HG02763 (cell line): ENCODE data around the gene APOOL.
"Not testable (repeated sequence)": the region's sequence is repeated elsewhere in the genome, so short reads cannot be mapped to it uniquely, and the experiment has no call there.

ENCODE experiments used
- ATAC-seq: cut with Tn5 transposase; IDR thresholded peaks from one replicate; pipeline ENCODE4 v1.9.1; 2021; ENCODE audit warnings: mild to moderate bottlenecking, moderate library complexity; ENCODE audit not compliant: unreplicated experiment

The APOOL gene

DNA sequence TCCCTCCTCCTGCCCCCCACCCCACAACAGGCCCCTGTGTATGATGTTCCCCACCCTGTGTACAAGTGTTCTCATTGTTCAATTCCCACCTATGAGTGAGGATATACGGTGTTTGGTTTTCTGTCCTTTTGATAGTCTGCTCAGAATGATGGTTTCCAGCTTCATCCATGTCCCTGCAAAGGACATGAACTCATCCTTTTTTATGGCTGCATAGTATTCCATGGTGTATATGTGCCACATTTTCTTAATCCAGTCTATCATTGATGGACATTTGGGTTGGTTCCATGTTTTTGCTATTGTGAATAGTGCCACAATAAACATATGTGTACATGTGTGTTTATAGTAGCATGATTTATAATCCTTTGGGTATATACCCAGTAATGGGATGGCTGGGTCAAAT, 73.6 kb downstream of the APOOL start:
- ATAC-seq = not testable (repeated sequence)

DNA sequence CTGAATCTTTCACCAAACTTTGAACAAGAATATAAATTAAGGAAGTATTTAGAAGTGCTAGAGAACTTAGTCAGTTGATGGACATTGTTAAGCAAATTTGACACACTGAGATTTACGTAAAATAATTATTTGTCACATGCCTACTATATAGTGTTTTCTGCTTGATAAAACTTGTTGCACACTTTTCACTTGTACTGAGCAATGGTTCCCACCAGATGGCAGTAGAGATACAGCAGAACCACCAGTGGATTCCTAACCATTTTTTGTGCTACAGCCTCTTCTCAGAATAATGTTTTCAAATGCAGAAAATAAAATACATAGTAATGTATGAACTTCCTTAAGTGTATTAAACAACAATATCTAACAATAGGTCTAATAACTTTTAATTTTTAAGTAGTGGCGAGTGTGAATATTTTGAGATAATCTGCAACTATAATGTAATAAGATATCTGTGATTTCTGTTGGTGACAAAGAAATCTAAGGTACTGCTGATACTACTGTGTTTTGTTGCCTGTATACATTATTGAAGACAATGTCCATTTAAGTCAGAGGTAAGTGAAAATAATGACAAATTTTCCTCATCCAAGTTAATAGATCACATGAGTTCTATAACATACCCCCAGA, 81.2 kb downstream of the APOOL start:
- ATAC-seq = peak; percentile 84

DNA sequence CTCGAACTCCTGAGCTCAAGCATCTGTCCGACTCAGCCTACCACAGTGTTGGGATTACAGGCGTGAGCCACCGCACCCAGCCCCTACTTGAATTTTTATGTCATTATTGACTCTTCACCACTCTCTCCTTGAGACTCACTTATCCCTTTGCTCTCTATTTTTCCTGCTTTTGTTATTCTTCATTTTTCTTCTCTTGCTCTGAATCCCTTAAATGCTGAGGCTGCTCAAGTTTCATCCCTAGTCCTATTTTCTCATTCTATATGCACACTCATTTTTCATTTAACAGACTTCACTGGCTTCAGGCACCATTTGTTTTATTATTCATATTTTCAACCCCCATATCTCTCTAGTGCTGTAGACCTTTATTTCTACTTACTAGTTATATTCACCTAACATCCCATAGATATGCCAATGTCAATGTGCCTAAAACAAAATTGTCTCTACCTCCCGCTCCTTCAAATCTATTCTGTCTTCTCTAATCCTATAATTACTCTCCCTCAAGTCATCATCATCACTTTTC, 85.7 kb downstream of the APOOL start:
- ATAC-seq = no peak

DNA sequence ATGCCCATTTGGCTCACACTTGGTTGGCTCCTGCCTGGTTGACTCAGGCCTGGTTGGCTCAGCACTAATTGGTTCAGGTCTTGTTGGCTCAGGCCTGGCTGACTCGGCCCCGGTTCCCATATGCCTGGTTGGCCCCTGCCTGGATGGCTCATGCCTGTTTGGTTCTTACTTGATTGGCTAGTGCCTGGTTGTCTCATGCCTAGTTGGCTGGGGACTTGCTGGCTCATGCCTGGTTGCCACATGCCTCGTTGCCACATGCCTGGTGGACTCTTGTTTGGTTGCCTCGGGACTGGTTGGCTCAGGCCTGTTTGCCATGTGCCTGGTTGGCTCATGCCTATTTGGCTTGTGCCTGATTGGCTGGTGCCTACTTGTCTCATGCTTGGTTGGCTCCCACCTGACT, 103.7 kb downstream of the APOOL start:
- ATAC-seq = no peak

DNA sequence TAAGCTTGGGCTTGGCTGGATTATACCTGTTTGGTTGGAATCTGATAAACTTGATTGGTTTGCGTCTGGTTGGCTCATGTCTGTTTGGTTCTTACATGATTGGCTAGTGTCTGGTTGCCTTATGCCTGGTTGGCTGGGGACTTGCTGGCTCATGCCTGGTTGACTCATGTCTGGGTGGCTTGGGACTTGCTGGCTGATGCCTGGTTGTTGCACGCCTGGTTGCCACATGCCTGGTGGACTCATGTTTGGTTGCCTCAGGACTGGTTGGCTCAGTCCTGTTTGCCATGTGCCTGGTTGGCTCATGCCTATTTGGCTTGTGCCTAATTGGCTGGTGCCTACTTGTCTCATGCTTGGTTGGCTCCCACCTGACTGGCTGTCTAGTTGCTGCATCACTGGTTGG, 104.5 kb downstream of the APOOL start:
- no peak for ATAC-seq

DNA sequence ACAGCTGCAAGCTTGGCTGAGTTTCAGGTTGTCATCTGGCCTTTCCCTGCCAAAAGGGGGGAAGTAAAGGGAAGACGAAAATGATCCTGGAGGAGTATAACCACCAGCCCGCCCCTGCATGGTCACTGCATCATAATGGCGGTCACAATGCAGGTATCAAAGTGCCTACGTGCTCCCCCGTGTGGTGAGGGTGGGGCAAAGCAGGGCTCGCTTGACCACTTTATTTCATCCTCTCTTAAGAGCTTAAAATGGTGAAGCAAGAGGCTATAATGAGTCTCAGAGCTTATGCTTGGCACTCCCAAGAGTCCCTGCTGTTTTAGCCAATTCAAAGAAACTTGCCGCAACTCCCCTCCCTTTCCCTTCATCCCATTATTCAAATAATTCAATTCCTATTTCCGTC, 105.6 kb downstream of the APOOL start:
- ATAC-seq = no peak

DNA sequence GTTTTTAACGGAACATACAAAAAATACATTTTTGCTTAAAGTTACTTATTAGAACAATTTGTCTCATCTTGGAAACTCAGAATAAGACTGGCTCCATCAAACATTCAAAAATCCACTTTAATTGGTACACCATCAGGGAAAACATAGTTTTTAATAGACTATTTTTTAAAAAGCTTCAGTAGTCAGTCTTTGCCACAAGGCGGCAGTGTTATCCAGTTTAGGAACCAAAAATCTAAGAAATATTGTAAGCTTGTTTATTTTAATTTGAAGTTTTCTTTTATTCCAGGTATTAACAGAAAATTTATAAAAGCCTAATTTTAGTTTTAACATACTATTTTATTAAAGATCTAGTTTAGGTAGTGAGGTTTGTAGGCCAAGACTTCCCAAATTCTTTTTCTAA, 107.7 kb downstream of the APOOL start:
- no peak for ATAC-seq

DNA sequence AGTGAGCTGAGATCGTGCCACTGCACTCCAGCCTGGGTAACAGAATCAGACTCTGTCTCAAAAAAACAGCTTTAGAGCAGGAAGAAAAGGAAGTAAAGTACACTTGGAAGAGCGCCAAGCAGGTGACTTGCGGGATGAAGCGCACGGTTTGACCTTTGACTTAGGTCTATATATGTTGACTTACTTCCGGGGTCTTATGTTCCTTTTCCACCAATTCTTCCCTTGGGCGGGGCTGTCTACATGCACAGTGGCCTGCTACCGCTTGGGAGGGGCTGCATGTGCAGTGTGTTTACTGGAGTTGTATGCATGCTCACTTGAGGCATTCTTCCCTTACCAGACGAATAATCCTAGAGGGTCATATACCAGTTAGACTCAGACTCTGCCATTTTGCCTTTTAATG, 108.6 kb downstream of the APOOL start:
- ATAC-seq = no peak

DNA sequence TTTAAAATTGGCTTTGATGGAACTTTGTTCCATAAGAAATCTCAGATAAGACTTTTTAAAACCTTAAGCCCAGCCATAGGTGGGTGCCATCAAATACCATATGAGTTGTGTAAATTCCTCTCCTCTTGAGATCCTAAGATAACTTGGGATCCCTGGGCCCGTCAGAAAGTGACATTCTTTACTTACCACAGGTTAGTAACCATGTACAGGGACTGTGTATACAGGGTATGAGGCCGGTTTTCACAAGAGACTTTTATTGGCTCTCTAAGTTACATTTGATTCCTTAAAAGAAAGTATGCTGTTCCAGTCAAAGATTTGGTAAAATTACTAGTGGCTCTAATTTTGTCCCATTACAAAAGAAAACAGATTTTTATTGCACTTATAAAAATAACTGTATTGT, 110.1 kb downstream of the APOOL start:
- no peak for ATAC-seq

DNA sequence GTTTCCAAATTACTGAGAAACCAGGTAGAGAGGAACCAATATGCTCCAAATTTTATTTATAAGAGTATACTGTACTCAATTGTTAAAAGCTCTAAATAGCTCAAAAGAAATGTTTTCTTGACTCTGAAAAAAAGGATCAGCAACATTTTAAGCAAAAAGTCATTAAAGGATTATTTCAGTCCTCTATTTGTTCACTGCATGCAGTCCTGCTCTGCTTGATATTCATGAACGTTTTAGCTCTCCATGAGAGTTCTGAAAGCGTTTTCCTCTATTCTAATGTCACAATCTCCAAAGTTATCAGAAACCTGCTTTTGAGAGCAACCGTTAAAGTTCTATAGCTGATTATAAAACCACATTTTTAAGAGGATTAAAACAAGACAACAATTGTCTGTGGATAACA, 110.5 kb downstream of the APOOL start:
- ATAC-seq = no peak

DNA sequence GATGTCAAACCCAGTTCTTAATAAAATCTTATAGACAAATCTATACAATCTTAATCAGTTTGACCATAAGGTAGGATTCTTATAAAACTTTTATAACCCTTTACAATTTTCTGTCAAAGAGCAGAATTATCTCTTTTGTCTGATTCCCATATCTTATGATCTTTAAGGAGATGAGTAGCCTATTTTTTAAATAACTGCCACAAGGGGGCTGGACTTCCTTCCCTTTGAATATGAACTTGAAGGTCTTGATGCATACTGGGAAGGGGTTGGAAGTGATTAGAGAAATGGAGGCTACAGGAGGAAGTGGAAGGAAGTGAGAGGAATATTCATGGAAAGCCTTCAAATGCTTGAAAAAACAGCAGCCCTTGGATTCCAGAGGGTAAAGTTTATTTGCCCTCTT, 111.1 kb downstream of the APOOL start:
- ATAC-seq = no peak

DNA sequence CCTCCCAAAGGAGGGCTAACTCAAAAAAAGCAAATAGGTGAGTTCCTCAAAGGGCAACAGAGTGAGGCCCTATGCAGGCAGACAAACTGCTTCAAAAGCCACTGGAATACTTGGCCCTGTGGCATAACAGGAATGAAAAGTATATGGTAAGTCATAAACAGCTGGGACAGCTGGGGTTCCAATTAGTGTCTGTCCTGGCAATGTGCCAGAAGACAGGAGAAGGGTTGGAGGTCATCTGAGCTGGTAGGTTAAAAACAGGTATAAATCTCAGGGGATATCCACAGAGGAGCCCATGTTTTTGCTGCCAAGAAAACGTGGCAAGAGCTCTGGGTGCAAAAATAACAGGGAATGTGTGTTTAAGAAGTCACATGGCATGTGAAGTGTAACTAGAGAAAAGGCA, 111.6 kb downstream of the APOOL start:
- ATAC-seq = no peak

DNA sequence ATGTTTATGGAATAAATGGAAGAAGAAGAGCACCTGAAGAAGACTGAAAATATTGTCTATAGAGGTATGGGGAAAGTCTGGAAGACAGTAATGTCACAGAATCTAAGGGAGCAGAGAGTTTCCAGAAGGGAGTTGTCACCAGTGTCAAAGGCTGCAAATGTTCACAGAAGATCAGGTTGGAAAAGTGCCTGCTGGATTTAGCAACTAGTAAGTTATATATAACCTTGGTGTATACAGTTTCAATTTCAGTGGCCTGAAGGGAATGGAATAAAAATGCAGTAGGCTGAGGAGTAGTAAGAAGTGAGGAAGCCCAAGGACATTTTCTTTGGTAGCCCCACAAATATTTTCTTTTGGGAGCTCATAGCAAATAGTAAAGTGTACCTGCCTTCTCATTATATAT, 132.7 kb downstream of the APOOL start:
- no peak for ATAC-seq

DNA sequence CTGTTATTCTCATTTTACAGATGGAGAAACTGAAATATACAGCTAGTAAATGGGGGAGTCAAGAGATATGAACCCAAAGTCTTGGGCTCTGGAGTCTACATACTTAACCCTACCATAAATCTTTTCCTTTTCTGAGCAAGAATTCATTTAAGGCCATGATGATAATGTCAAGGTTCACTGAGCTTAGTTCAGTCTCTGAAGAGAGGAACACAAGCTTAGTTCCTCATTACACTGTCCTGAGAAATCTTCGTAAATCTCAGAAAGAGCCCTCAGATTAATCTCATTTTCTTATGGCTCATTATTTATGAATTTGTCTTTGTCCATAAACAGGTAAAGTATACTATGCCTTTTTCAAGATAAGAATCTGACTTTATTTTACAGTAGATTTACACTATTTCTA, 135.7 kb downstream of the APOOL start:
- no peak for ATAC-seq

DNA sequence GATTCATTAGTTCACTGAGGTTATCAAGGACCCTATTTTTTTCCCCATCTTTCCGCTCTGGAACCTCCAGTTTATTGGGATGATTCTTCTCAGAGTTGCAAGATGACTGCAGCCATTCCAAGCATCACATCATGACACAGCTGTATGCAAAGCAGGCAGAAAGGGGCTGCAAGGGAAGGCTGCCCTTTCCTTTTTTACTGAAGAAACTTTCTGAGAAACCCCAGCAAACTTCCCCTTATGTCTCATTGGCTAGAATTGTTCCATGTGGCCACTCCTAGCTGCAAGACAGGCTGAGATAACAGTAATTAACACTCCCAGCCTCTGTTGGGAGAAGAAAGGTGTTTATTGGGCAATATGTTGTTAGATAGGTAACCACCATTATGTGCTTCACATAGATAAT, 137.3 kb downstream of the APOOL start:
- peak; percentile 74 for ATAC-seq
